ENCODE measurements around the gene ULK4.

DNA sequence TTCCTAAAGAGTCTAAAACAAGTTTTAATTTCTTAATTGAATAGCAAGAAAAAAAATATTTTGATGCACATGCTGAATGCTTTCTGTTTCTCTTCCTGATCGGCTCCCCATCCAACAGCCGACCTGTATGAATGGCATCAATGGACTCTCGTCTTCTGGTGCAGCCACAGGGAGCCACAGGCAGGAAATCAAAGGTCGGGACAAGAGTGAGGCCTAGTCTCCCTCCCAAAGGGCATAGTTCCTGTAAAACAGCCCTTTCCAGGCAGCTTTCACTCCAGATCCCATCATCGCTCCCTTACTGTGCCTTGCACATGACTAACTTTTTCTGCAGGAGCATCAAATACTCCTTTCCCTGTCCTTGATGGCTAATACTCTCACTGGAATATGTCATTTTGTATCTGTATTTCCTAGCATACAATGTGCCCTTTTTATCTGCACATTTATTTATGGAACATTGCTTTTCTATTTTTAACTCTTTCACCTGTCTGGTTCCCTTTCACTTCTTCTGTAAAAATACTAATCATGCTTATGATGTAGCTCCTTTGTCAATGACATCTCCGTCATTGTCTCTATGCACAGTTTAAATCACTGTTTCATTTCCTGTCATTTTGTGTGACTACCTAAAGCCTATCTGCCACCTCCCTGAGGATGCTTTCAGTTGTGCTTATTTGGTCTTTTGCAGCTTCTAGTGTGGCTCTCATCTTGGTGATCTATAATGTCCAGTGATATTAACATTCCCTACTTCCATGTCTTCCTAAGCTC, 436.4 kb downstream of the ULK4 start:
- TF ChIP-seq, protein P1, sequence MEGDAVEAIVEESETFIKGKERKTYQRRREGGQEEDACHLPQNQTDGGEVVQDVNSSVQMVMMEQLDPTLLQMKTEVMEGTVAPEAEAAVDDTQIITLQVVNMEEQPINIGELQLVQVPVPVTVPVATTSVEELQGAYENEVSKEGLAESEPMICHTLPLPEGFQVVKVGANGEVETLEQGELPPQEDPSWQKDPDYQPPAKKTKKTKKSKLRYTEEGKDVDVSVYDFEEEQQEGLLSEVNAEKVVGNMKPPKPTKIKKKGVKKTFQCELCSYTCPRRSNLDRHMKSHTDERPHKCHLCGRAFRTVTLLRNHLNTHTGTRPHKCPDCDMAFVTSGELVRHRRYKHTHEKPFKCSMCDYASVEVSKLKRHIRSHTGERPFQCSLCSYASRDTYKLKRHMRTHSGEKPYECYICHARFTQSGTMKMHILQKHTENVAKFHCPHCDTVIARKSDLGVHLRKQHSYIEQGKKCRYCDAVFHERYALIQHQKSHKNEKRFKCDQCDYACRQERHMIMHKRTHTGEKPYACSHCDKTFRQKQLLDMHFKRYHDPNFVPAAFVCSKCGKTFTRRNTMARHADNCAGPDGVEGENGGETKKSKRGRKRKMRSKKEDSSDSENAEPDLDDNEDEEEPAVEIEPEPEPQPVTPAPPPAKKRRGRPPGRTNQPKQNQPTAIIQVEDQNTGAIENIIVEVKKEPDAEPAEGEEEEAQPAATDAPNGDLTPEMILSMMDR (IDR thresholded peaks at IDR 0.05; ENCODE audit: low read depth, low read length) = no peak
- TF ChIP-seq POLR2A (IDR thresholded peaks at IDR 0.05; ENCODE audit: extremely low read depth, insufficient read length) = no peak

Measured in NB4 (cell line).